Spinal cord (tissue), 10 donors: ENCODE data around the gene ZBTB22. TPM values are rescaled to one million over a fixed set of nuclear protein-coding genes. Genes with fewer than 3 reads are reported as not detected.

Experiments
- DNase-seq, 6 donors: peaks; one replicate each; pipeline versions ENCODE4 v3.0.0 to v3.0.0-alpha.2; 2013 to 2015; ENCODE audit warnings: low spot score in 6 of 6, low read depth in 4 of 6
- H3K27ac ChIP-seq: one replicate; pipeline ENCODE4 v1.5.1; 2013; ENCODE audit warnings: low read depth, low read length, control low read depth
- H3K27me3 ChIP-seq: one replicate; pipeline ENCODE4 v1.6.1; 2013; ENCODE audit warnings: low read length; ENCODE audit not compliant: control insufficient read depth, insufficient read depth
- H3K36me3 ChIP-seq: one replicate; pipeline ENCODE4 v1.6.1; 2013; ENCODE audit warnings: low read length; ENCODE audit not compliant: control insufficient read depth, insufficient read depth
- H3K4me1 ChIP-seq: one replicate; pipeline ENCODE4 v1.6.1; 2013; ENCODE audit warnings: low read length; ENCODE audit not compliant: control insufficient read depth, insufficient read depth
- H3K4me3 ChIP-seq: one replicate; pipeline ENCODE4 v1.5.1; 2013; ENCODE audit warnings: low read depth, low read length, control low read depth
- H3K9me3 ChIP-seq: one replicate; pipeline ENCODE4 v1.6.1; 2013; ENCODE audit warnings: low read length; ENCODE audit not compliant: control insufficient read depth, insufficient read depth
- WGBS: methylation state at CpG from one replicate; pipeline ENCODE4 v1.1.5; 2013; ENCODE audit warnings: missing lambda C conversion rate; ENCODE audit not compliant: insufficient coverage; 5-methylcytosine and 5-hydroxymethylcytosine counted together
- polyA plus RNA-seq, 2 donors: library from polyadenylated mRNA; unstranded; fragments of 120-200 nt; gene quantifications; one replicate each; pipeline ENCODE4 v1.2.1, GENCODE V29; 2013; ENCODE audit not compliant: insufficient read length in 2 of 2
- total RNA-seq, 2 donors: library from RNA; depleted of rRNA in 1 of 2; stranded (reverse); fragments of 120-200 nt in 1 of 2; fragments of >200 nt in 1 of 2; gene quantifications; one replicate each; pipeline versions ENCODE4 v1.2.3 to v1.2.4, GENCODE V29; 2013 to 2014
- donor health status: healthy.

ZBTB22 gene
- total and polyA plus RNA-seq, 4 donors: 16.4 to 26.8 (median 25.4) TPM

GRCh38 chr6:33295621-33296369 lies 21.7 kb downstream of the ZBTB22 start:
- H3K9me3 ChIP-seq: no peaks in the 10 kb centered on the region
- H3K4me3 ChIP-seq: no peak overlapping the region
- no peaks in the 10 kb centered on the region for H3K27me3 ChIP-seq
- H3K27ac ChIP-seq: no peak overlapping the region
- H3K36me3 ChIP-seq: peaks cover 53% of the 10 kb centered on the region
- H3K4me1 ChIP-seq: peaks cover 28% of the 10 kb centered on the region
- DNase-seq: no peak
- 87% methylated on average over 15 of the region's 15 CpGs for WGBS

GRCh38 chr6:33294086-33294823 lies 23.3 kb downstream of the ZBTB22 start:
- Histone ChIP-seq H3K36me3 (peaks cover 57% of the 10 kb centered on the region), H3K4me3 (no peak overlapping the region), H3K27ac (no peak overlapping the region), H3K27me3 (no peaks in the 10 kb centered on the region), H3K9me3 (no peaks in the 10 kb centered on the region), H3K4me1 (peaks cover 26% of the 10 kb centered on the region)
- no peak for DNase-seq
- WGBS: 88% methylated on average over 7 of the region's 10 CpGs

GRCh38 chr6:33292996-33293682 lies 24.4 kb downstream of the ZBTB22 start:
- peaks cover 57% of the 10 kb centered on the region for H3K36me3 ChIP-seq
- H3K27me3 ChIP-seq: no peaks in the 10 kb centered on the region
- no peak overlapping the region for H3K4me3 ChIP-seq
- H3K9me3 ChIP-seq: no peaks in the 10 kb centered on the region
- DNase-seq: no peak
- WGBS: 87% methylated on average over 13 of the region's 16 CpGs
- no peak overlapping the region for H3K27ac ChIP-seq
- peaks cover 31% of the 10 kb centered on the region for H3K4me1 ChIP-seq

GRCh38 chr6:33290459-33290858 lies 27.1 kb downstream of the ZBTB22 start:
- peak overlapping the region; percentile 91 for H3K4me3 ChIP-seq
- WGBS: 74% methylated on average over 3 of the region's 7 CpGs
- H3K4me1 ChIP-seq: peaks cover 23% of the 10 kb centered on the region
- no peaks in the 10 kb centered on the region for H3K27me3 ChIP-seq
- H3K9me3 ChIP-seq: no peaks in the 10 kb centered on the region
- DNase-seq: no peak
- peaks cover 59% of the 10 kb centered on the region for H3K36me3 ChIP-seq
- no peak overlapping the region for H3K27ac ChIP-seq

GRCh38 chr6:33289784-33290315 lies 27.7 kb downstream of the ZBTB22 start:
- Histone ChIP-seq H3K27me3 (no peaks in the 10 kb centered on the region), H3K36me3 (peaks cover 55% of the 10 kb centered on the region), H3K4me3 (peak overlapping the region; percentile 91), H3K27ac (peak overlapping the region; percentile 81), H3K9me3 (no peaks in the 10 kb centered on the region), H3K4me1 (peaks cover 23% of the 10 kb centered on the region)
- WGBS: 0% methylated on average over 4 of the region's 14 CpGs
- no peak for DNase-seq

GRCh38 chr6:33288921-33289783 lies 28.4 kb downstream of the ZBTB22 start, which contains the start of the genes PFDN6 and WDR46:
Gene PFDN6, plus strand, starts transcription at chr6:33289601. Its CDS starts 256 bp downstream, at chr6:33289857.
Gene WDR46, minus strand, starts transcription at chr6:33289239. Its CDS starts 69 bp downstream, at chr6:33289170.
- DNase-seq: peak; percentile 87 to 98 (median 96)
- Histone ChIP-seq H3K27ac (peak within 1 kb of the TSS; percentile 81), H3K4me1 (peaks cover 23% of the 10 kb centered on the region), H3K4me3 (peak within 1 kb of the TSS; percentile 91), H3K27me3 (no peaks in the 10 kb centered on the region), H3K36me3 (peaks cover 52% of the 10 kb centered on the region), H3K9me3 (no peaks in the 10 kb centered on the region)
- WGBS: under 1% methylated on average over 40 of the region's 43 CpGs

- DNase-seq: peak in 1 of 6 donors; percentile 12
- Histone ChIP-seq H3K9me3 (no peaks in the 10 kb centered on the region), H3K4me1 (peaks cover 23% of the 10 kb centered on the region), H3K27ac (peak overlapping the region; percentile 81), H3K27me3 (no peaks in the 10 kb centered on the region), H3K36me3 (peaks cover 51% of the 10 kb centered on the region), H3K4me3 (peak overlapping the region; percentile 91)
- 1% methylated on average over 9 of the region's 21 CpGs for WGBS
Measured at GRCh38 chr6:33288141-33288920, 29.2 kb downstream of the ZBTB22 start.
